Neural cell (in vitro differentiated cells): ENCODE results near the gene BLOC1S3. TPM values are rescaled to one million over a fixed set of nuclear protein-coding genes. Genes with fewer than 3 reads are reported as not detected.

Source experiments
- H2AFZ ChIP-seq: fragments of 200-600, 300-800 bp; sonication (generic), shearing (Covaris generic); 2 replicates; pipeline ENCODE4 v1.6.0; 2014; ENCODE audit warnings: low read depth, mild to moderate bottlenecking, antibody characterized with exemption, low read length, moderate library complexity
- H3F3A ChIP-seq: fragments of 200-600 bp; shearing (Covaris generic); 2 replicates; pipeline ENCODE4 v1.6.1; 2016; ENCODE audit warnings: mild to moderate bottlenecking, moderate library complexity, mixed read lengths, antibody characterized with exemption, low read length; ENCODE audit not compliant: insufficient read depth, poor library complexity, severe bottlenecking
- H3K27ac ChIP-seq: fragments of 200-600, 300-800 bp; sonication (generic), shearing (Covaris generic); 2 replicates; pipeline ENCODE4 v1.5.1; 2014; ENCODE audit warnings: mild to moderate bottlenecking, low read length, moderate library complexity
- H3K27me3 ChIP-seq: fragments of 300-800, 200-600 bp; sonication (generic), shearing (Covaris generic); 2 replicates; pipeline ENCODE4 v1.6.0; 2014; ENCODE audit warnings: mild to moderate bottlenecking, low read depth, low read length, moderate library complexity; ENCODE audit not compliant: insufficient read depth
- H3K36me3 ChIP-seq: fragments of 300-800, 200-600 bp; sonication (generic), shearing (Covaris generic); 2 replicates; pipeline ENCODE4 v1.5.1; 2014; ENCODE audit warnings: mild to moderate bottlenecking, antibody characterized with exemption, low read length, moderate library complexity; ENCODE audit not compliant: insufficient read depth
- H3K4me2 ChIP-seq: fragments of 300-800, 200-600 bp; sonication (generic), shearing (Covaris generic); 2 replicates; pipeline ENCODE4 v1.6.0; 2014; ENCODE audit warnings: mild to moderate bottlenecking, low read length
- H3K4me3 ChIP-seq: fragments of 300-800, 200-600 bp; sonication (generic), shearing (Covaris generic); 2 replicates; pipeline ENCODE4 v1.5.1; 2014; ENCODE audit warnings: mild to moderate bottlenecking, low read length, moderate library complexity
- H3K79me2 ChIP-seq: fragments of 200-600 bp; shearing (Covaris generic); replicated peaks from 2 replicates; pipeline ENCODE4 v1.6.0; 2014; ENCODE audit warnings: mild to moderate bottlenecking, low read length, moderate library complexity; ENCODE audit not compliant: insufficient read depth
- H3K9ac ChIP-seq: fragments of 300-800, 200-600 bp; sonication (generic), shearing (Covaris generic); 2 replicates; pipeline ENCODE4 v1.6.1; 2016; ENCODE audit warnings: mild to moderate bottlenecking, low read length, mixed read lengths
- H3K9me2 ChIP-seq: fragments of 200-600 bp; shearing (Covaris generic); 2 replicates; pipeline ENCODE4 v1.6.1; 2016; ENCODE audit warnings: mild to moderate bottlenecking, low read length, mixed read lengths; ENCODE audit not compliant: insufficient read depth
- H3K9me3 ChIP-seq: fragments of 200-600, 300-800 bp; sonication (generic), shearing (Covaris generic); 2 replicates; pipeline ENCODE4 v1.6.1; 2016; ENCODE audit warnings: mild to moderate bottlenecking, mixed run types, low read length, moderate library complexity, mixed read lengths
- H4K20me1 ChIP-seq: fragments of 200-600 bp; shearing (Covaris generic); 2 replicates; pipeline ENCODE4 v1.6.1; 2016; ENCODE audit warnings: mild to moderate bottlenecking, mixed run types; ENCODE audit not compliant: insufficient read depth
- CTCF ChIP-seq: fragments of 450-650 bp; IDR thresholded peaks from 2 replicates; pipeline ENCODE4 v1.5.1; 2014; ENCODE audit warnings: antibody characterized with exemption, mild to moderate bottlenecking, moderate library complexity; ENCODE audit not compliant: poor library complexity, severe bottlenecking
- EP300 ChIP-seq: fragments of 450-650 bp; conservative IDR thresholded peaks from 2 replicates; pipeline ENCODE4 v1.6.1; 2014; ENCODE audit warnings: antibody characterized with exemption, mild to moderate bottlenecking, moderate library complexity; ENCODE audit not compliant: poor library complexity, severe bottlenecking
- EZH2 ChIP-seq: fragments of 200-600, 300-800 bp; shearing (Covaris generic), sonication (generic); IDR thresholded peaks from 2 replicates; pipeline ENCODE4 v1.6.1; 2014; ENCODE audit warnings: antibody characterized with exemption, low read length, borderline replicate concordance, mild to moderate bottlenecking; ENCODE audit not compliant: insufficient read depth, poor library complexity, severe bottlenecking
- MXI1 ChIP-seq: fragments of 450-650 bp; conservative IDR thresholded peaks from 2 replicates; pipeline ENCODE4 v1.6.1; 2014; ENCODE audit warnings: antibody characterized with exemption, mild to moderate bottlenecking; ENCODE audit not compliant: poor library complexity, severe bottlenecking
- POLR2AphosphoS5 ChIP-seq: IDR thresholded peaks from 2 replicates; pipeline ENCODE4 v1.6.1; 2012
- RAD21 ChIP-seq: fragments of 450-650 bp; conservative IDR thresholded peaks from 2 replicates; pipeline ENCODE4 v1.6.1; 2014; ENCODE audit warnings: antibody characterized with exemption, mild to moderate bottlenecking, moderate library complexity
- REST ChIP-seq: IDR thresholded peaks from 2 replicates; pipeline ENCODE4 v1.6.1; 2012; ENCODE audit warnings: borderline replicate concordance
- SMC3 ChIP-seq: fragments of 450-650 bp; conservative IDR thresholded peaks from 2 replicates; pipeline ENCODE4 v1.6.1; 2014; ENCODE audit warnings: antibody characterized with exemption, mild to moderate bottlenecking, moderate library complexity; ENCODE audit not compliant: poor library complexity
- TAF1 ChIP-seq: IDR thresholded peaks from 2 replicates; pipeline ENCODE4 v1.6.1; 2012; ENCODE audit warnings: low read depth
- polyA plus RNA-seq: library from polyadenylated mRNA; depleted of rRNA; stranded (reverse); fragments of >200 nt; gene quantifications from 2 replicates; pipeline ENCODE4 v1.2.3, GENCODE V29; 2014

Gene BLOC1S3
- polyA plus RNA-seq, 1 donor from 2014 or later, result 1.8 TPM

GRCh38 chr19:45180936-45181335 is 2.4 kb downstream of the BLOC1S3 start:
- H2AFZ ChIP-seq, result no peak overlapping the region
- H3F3A ChIP-seq, result no peaks in the 10 kb centered on the region
- H4K20me1 ChIP-seq, result no peaks in the 10 kb centered on the region
- no peaks in the 10 kb centered on the region for H3K9me3 ChIP-seq
- no peak overlapping the region for H3K27ac ChIP-seq
- H3K27me3 ChIP-seq, result no peaks in the 10 kb centered on the region
- no peak overlapping the region for H3K4me2 ChIP-seq
- H3K9ac ChIP-seq, result no peak overlapping the region
- no peak overlapping the region for H3K4me3 ChIP-seq
- TF ChIP-seq POLR2AphosphoS5 (no peak), MXI1 (no peak), TAF1 (no peak), SMC3 (no peak)
- no peaks in the 10 kb centered on the region for H3K36me3 ChIP-seq
- H3K79me2 ChIP-seq, result no peaks in the 10 kb centered on the region
- H3K9me2 ChIP-seq, result no peaks in the 10 kb centered on the region

- H3K4me3 ChIP-seq, result no peak overlapping the region
- no peak overlapping the region for H3K9ac ChIP-seq
- no peaks in the 10 kb centered on the region for H3K27me3 ChIP-seq
- no peaks in the 10 kb centered on the region for H3F3A ChIP-seq
- no peak overlapping the region for H3K27ac ChIP-seq
- H3K9me2 ChIP-seq, result no peaks in the 10 kb centered on the region
- no peaks in the 10 kb centered on the region for H3K36me3 ChIP-seq
- H3K4me2 ChIP-seq, result no peak overlapping the region
- H3K79me2 ChIP-seq, result no peaks in the 10 kb centered on the region
- no peaks in the 10 kb centered on the region for H3K9me3 ChIP-seq
- no peaks in the 10 kb centered on the region for H4K20me1 ChIP-seq
- no peak overlapping the region for H2AFZ ChIP-seq
- no peak for TF ChIP-seq POLR2AphosphoS5
- no peak for TF ChIP-seq RAD21
- TF ChIP-seq EZH2, result no peak
- TF ChIP-seq SMC3, result no peak
- no peak for TF ChIP-seq TAF1
- TF ChIP-seq CTCF, result no peak
- TF ChIP-seq EP300, result no peak
- no peak for TF ChIP-seq REST
- no peak for TF ChIP-seq MXI1
Measured at GRCh38 chr19:45182758-45183157, 4.2 kb downstream of the BLOC1S3 start.

GRCh38 chr19:45184115-45184514 is 5.5 kb downstream of the BLOC1S3 start:
- H3K9me3 ChIP-seq, result no peaks in the 10 kb centered on the region
- H3K9ac ChIP-seq, result no peak overlapping the region
- H3F3A ChIP-seq, result no peaks in the 10 kb centered on the region
- no peak for TF ChIP-seq RAD21
- TF ChIP-seq EZH2, result no peak
- no peak for TF ChIP-seq SMC3
- no peak for TF ChIP-seq POLR2AphosphoS5
- no peak for TF ChIP-seq TAF1
- no peak for TF ChIP-seq EP300
- no peak for TF ChIP-seq REST
- no peak for TF ChIP-seq MXI1
- no peak for TF ChIP-seq CTCF
- no peaks in the 10 kb centered on the region for H3K9me2 ChIP-seq
- no peaks in the 10 kb centered on the region for H3K27me3 ChIP-seq
- H3K79me2 ChIP-seq, result no peaks in the 10 kb centered on the region
- no peaks in the 10 kb centered on the region for H4K20me1 ChIP-seq
- no peak overlapping the region for H3K4me2 ChIP-seq
- no peak overlapping the region for H3K4me3 ChIP-seq
- H3K27ac ChIP-seq, result no peak overlapping the region
- no peak overlapping the region for H2AFZ ChIP-seq
- H3K36me3 ChIP-seq, result no peaks in the 10 kb centered on the region
